GM19455 (cell line): Measurements from ENCODE around the gene ROBO2.

Source experiments
- ATAC-seq: cut with Tn5 transposase; IDR thresholded peaks from one replicate; pipeline ENCODE4 v1.9.1; 2021; ENCODE audit not compliant: unreplicated experiment

The ROBO2 gene

DNA sequence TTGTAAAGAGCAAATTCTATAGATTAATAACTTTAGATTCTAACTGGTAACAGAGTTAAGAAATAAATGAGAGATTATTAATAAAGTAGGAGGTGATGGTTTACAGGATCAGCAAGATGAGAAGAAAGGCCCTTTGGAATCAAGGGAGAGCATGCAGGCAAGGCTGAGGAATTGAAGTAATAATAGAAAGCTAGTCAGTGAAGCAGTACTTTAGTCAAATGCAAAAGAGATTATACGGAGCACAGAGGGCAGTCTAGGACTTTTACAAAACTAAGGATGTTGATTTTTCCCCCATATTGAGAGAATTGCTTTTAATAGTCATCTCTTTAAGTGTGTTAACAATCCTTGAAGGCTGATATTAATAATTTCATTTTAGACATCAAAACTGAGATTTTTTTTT lies 146.4 kb downstream of the ROBO2 start:
- no peak for ATAC-seq

GRCh38 chr3:77186728-77187127 lies 146.8 kb downstream of the ROBO2 start:
- ATAC-seq, result no peak

DNA sequence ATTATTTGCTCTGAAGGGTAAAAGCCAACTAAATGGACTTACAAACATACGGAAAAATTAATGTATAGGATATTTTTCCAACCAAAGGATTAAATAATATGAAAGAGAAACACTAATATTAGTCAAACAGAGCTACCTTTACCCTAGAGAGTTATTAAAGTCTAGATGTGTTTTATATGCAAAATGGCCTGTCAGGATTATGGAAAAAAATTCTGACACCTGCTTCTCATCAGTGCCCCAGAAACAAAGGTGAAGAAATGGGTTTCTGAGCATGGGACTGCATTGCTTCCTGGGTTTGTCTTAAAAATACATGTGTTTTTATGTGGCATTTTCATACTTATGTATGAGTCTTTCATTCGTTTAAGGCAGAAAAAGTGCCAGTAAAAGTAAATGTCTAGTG lies 148.3 kb downstream of the ROBO2 start:
- no peak for ATAC-seq

GRCh38 chr3:77189258-77189657 lies 149.4 kb downstream of the ROBO2 start:
- ATAC-seq, result no peak

- ATAC-seq, result no peak
Observed at GRCh38 chr3:77189684-77190083, 149.8 kb downstream of the ROBO2 start.

DNA sequence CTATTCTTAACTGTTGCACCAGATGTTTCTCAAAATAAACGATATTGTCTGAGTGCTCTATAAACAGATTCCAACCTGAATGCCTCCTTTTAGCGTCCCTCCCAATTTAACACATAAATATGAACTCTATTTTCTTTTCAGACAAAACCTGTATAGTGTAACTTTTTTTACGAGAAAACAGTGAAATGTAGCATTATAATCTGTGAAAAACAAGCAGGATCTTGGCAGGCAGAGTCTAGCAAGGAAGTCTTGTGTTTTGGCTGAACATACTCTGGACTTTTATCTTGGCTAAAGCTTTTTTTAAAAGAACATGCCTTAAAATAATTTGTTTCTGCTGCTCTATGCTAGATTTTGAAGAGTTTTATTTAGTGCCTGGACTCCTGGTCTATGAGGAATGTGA lies 150.5 kb downstream of the ROBO2 start:
- no peak for ATAC-seq

GRCh38 chr3:77191014-77191413 lies 151.1 kb downstream of the ROBO2 start:
- no peak for ATAC-seq

- ATAC-seq, result no peak
Observed at GRCh38 chr3:77191640-77192039, 151.7 kb downstream of the ROBO2 start.

DNA sequence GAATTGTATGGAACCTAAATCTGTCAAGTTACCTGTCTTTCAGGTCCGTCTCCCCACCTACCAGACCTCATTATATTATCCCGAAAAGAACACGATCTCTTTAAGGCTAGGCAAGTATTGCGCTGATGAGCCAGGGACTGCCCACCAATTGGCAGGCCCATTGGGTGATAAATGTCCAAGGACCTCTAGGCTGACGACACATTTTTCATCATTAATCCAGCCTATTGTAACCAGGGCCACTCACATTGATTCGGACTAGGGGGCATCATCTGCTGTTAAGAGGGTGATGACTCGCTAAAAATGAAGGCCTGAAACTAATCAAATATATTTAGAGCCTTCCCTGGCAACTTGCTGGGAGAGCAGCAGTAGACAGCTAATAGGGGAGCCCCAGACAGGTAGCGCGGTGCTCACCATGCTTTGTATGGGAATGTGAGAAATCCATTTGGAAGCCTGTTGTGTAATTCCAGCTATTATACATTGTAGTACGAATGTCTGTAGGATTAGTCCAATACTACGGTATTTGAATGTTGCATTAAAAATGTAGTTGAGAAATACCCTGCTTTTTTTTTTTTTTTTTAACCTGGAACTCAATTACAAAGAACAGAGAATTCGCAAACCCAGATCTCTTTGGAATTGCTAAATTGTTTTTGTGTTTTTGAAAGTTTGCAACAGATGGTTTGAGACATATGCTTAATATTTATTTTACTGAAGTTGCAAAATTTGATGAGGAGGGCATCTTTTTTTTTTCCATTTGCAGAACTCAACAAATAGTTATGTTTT lies 156.1 kb downstream of the ROBO2 start:
- ATAC-seq, result no peak

GRCh38 chr3:77197408-77197807 lies 157.5 kb downstream of the ROBO2 start:
- ATAC-seq, result no peak

- ATAC-seq, result no peak
Observed at GRCh38 chr3:77203851-77204250, 164.0 kb downstream of the ROBO2 start.

DNA sequence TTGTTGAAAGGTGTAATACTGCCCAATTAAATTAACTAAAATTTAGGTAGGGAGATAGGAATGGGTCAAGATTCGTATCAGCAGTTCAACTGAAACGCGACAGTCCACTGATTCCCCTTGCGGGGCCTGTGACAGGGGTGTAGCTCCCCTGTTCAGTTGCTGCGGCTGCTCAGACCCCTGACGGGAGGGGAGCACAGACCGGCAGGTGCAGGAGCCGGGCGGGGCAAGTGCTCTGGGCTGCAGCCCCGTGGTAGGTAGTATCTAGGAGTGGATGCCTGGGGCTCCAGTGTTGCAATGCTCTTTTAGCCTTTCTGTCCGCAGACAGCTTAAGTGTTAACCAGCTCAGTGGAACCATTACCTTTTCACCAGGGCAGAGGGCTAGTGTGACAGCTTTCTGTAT lies 164.9 kb downstream of the ROBO2 start:
- no peak for ATAC-seq

DNA sequence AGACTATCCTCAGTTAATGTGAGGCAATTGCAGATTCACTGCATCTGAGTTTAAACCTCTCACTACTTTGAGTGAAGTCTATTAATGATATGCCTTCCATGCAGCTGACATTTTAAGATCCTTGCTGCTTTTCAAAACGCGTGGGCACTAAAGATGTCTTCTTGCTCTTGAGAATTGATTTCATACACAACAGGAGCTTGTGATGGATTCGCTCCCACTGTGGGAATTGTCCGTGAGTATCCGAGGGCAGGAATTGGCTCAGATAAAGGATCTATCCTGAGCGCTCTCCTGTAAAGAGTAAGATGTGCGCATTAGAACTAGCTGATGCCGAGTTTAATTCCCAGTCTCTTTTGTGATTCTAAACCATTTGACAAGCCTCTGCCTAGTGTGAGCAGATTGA lies 167.9 kb downstream of the ROBO2 start:
- ATAC-seq, result no peak

DNA sequence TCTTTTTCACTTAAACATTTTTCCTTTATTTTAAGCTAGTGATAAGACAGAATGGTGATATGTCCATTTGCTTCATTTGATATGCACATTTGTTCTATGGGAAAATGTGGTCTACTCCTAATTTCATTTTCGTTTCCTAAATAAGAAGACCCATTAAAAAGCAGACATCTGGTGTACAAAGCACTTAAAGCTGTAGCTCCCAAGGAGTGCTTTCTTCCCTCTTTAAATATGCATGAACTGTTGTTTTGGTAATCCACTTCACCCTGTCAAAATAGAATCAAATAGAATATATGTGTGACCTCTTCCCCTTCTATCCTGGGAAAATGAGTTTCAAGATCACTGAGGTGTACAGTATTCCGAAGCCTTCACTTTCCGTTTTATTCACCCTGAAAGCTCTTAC lies 182.8 kb downstream of the ROBO2 start:
- ATAC-seq, result no peak

GRCh38 chr3:77227567-77227966 lies 187.7 kb downstream of the ROBO2 start:
- no peak for ATAC-seq

- ATAC-seq, result no peak
Observed at GRCh38 chr3:77232557-77232956, 192.7 kb downstream of the ROBO2 start.

GRCh38 chr3:77234004-77234403 lies 194.1 kb downstream of the ROBO2 start:
- no peak for ATAC-seq

GRCh38 chr3:77236118-77236517 lies 196.2 kb downstream of the ROBO2 start:
- ATAC-seq, result no peak

GRCh38 chr3:77240072-77240650 lies 200.3 kb downstream of the ROBO2 start:
- no peak for ATAC-seq

DNA sequence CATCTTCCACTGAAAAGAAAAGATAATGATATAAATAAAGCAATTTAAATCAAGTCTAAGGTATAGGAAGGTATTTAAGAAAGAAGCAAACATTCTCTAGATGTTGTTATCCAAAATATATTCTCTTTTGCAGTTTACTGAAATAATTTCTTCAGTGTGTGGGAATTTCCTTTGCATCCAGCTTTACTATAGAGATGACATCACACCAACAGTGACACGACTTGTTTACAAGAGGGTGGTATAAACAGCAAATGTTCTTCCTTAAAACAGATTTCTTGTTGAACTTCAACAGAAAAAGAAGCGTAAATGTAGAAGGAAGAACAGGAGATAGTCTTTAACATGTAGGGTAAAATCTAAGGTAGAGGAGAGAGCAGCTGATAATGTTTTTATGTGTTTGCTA lies 202.5 kb downstream of the ROBO2 start:
- ATAC-seq, result no peak

- ATAC-seq, result no peak
Observed at GRCh38 chr3:77244981-77245380, 205.1 kb downstream of the ROBO2 start.

DNA sequence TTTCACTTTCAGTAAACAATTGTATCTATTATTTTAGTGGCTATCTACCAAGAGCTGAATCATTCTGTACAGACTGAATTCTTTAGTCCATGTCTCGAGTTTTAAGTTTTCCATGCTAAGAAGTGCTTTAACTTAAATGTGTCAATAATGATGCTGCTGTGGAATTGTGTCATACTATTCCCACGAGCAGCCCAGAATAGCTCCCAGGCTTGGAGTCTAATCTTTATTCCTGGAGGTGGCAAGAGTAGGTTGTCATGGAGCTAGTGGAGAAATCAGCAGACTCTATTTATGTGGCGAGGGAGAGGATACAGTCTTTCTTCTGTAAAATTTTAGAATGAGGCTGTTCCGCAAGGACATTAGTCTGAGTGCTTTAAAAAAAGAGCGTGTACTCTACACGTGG lies 207.2 kb downstream of the ROBO2 start:
- ATAC-seq, result no peak

GRCh38 chr3:77247817-77248216 lies 207.9 kb downstream of the ROBO2 start:
- no peak for ATAC-seq
